Measurements from ENCODE around the gene KRTAP26-1.

GRCh38 chr21:30289215-30289614 is 30.9 kb downstream of the KRTAP26-1 start, which contains the start of gene KRTAP25-1:
- TF ChIP-seq CTCF (IDR thresholded peaks at IDR 0.05): no peak
- TF ChIP-seq POLR2A (IDR thresholded peaks at IDR 0.05): no peak
- TF ChIP-seq POLR2AphosphoS5 (IDR thresholded peaks at IDR 0.05; ENCODE audit: insufficient read depth in 1 of 2, low read depth in 1 of 2): no peak
